RWPE2 (cell line): Measurements from ENCODE around the gene CLCA1.

Source experiments
- ATAC-seq: fragments of 200-7000 bp; cut with Tn5 transposase; 3 replicates; pipeline ENCODE4 v1.9.1; 2021; ENCODE audit warnings: low read depth
- DNase-seq: peaks from one replicate; pipeline ENCODE4 v3.0.0-alpha.2; 2020; ENCODE audit warnings: low spot score
- H3K27ac ChIP-seq: fragments of 450-650 bp; 2 replicates; pipeline ENCODE4 v1.5.1; 2017; ENCODE audit warnings: mild to moderate bottlenecking; ENCODE audit not compliant: poor library complexity, severe bottlenecking
- H3K27me3 ChIP-seq: fragments of 250-450 bp; sonication (Bioruptor Pico); 2 replicates; pipeline ENCODE4 v1.5.1; 2021; ENCODE audit warnings: mild to moderate bottlenecking, moderate library complexity; ENCODE audit not compliant: insufficient read depth, poor library complexity, severe bottlenecking
- H3K36me3 ChIP-seq: fragments of 250-450 bp; sonication (Bioruptor Pico); 2 replicates; pipeline ENCODE4 v1.5.1; 2020; ENCODE audit warnings: low read depth, mild to moderate bottlenecking, moderate library complexity
- H3K4me1 ChIP-seq: fragments of 250-450 bp; sonication (Bioruptor Pico); 2 replicates; pipeline ENCODE4 v1.5.1; 2021; ENCODE audit warnings: mild to moderate bottlenecking, moderate library complexity; ENCODE audit not compliant: insufficient read depth, poor library complexity, severe bottlenecking
- H3K4me3 ChIP-seq: fragments of 250-450 bp; sonication (Bioruptor Pico); 2 replicates; pipeline ENCODE4 v1.5.1; 2021; ENCODE audit warnings: mild to moderate bottlenecking, moderate library complexity; ENCODE audit not compliant: severe bottlenecking
- H3K9me3 ChIP-seq: fragments of 250-450 bp; sonication (Bioruptor Pico); 2 replicates; pipeline ENCODE4 v1.5.1; 2021; ENCODE audit warnings: mild to moderate bottlenecking, moderate library complexity; ENCODE audit not compliant: severe bottlenecking
- CTCF ChIP-seq: fragments of 450-650 bp; IDR thresholded peaks from one replicate; pipeline ENCODE4 v1.5.1; 2017; ENCODE audit warnings: mild to moderate bottlenecking, moderate library complexity; ENCODE audit not compliant: poor library complexity, severe bottlenecking

The CLCA1 gene

DNA sequence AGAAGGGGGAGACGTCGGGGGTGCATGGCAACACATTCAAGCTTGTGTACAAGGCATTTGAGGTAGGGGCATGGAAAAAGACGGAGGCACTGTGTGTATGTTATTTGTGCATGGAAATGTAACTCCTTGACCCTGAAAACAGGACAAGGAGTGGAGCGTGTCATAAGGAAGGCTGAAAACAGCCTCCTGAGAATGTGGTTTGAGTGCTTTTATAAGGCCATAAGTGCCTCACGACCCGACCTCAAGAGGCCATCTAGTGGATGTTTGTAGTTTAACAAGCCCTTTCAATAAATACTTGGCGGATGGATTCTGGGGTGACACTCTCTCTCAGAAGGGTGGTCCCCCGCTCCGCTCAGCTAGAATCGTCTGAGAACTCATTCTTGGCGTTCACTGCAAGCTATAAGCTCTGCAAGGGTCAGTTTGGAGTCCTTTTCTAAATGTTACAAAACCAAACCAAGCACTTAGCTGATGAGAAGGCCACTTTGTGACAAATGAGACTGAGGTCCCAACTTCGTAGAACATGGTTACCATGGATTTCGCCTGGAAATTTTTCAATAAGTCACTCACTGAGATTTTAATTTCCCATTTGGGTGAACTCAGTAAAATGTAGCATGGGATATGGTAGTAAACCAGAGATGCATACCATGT is 39.3 kb downstream of the CLCA1 start:
- Histone ChIP-seq H3K9me3 (no peaks in the 10 kb centered on the region), H3K4me3 (no peak overlapping the region), H3K36me3 (no peaks in the 10 kb centered on the region), H3K27ac (no peak overlapping the region), H3K27me3 (no peaks in the 10 kb centered on the region), H3K4me1 (peaks cover 2% of the 10 kb centered on the region)
- DNase-seq, result no peak
- TF ChIP-seq CTCF, result peak; percentile 60
- ATAC-seq, result no peak

DNA sequence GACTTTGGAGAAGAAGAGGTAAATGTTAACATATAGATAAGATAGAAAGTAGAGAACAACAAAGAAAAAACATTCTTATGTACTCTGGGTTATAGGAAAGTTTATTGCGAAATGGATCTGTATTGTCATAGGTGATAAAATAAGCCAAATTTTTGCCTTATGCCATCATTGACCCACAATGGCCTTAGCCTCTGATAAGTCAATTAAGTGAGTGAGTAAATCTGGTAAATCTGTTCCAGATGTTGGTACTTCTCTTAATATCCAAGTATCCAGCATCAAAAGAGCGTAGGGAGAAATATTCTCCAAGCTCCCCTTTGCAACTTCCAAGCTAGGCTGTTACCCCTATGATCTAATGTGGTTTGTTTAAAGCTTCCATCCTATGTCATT is 39.8 kb downstream of the CLCA1 start:
- no peaks in the 10 kb centered on the region for H3K27me3 ChIP-seq
- H3K27ac ChIP-seq, result no peak overlapping the region
- H3K4me1 ChIP-seq, result no peaks in the 10 kb centered on the region
- no peak overlapping the region for H3K4me3 ChIP-seq
- no peak for TF ChIP-seq CTCF
- DNase-seq, result no peak
- no peak for ATAC-seq
- no peaks in the 10 kb centered on the region for H3K36me3 ChIP-seq
- H3K9me3 ChIP-seq, result no peaks in the 10 kb centered on the region

DNA sequence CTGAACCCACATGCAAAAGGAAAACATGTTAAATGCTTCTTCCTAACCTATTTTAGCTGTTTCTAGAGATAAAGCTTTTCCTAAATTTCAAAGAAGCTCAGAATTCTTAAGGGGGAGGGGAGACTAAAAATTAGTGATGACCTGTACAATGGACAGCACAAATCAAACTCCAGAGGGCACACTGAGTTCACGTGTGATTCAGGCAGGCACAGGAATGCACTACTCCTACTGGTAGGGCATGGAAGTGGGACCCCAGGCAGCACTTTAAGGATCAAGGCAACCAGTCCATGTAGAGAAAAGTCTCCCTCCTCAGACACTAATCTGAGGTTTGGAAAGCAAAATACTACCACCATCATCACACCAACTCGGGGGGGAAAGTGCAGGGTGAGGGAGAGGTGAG is 46.9 kb downstream of the CLCA1 start:
- DNase-seq, result no peak
- peaks cover 7% of the 10 kb centered on the region for H3K4me1 ChIP-seq
- H3K27ac ChIP-seq, result no peak overlapping the region
- ATAC-seq, result peak; percentile 91
- H3K27me3 ChIP-seq, result no peaks in the 10 kb centered on the region
- peak; percentile 65 for TF ChIP-seq CTCF
- no peaks in the 10 kb centered on the region for H3K9me3 ChIP-seq
- no peaks in the 10 kb centered on the region for H3K36me3 ChIP-seq
- no peak overlapping the region for H3K4me3 ChIP-seq

GRCh38 chr1:86516335-86516734 is 47.6 kb downstream of the CLCA1 start:
- DNase-seq (no peak), ATAC-seq (no peak)
- Histone ChIP-seq H3K27ac (no peak overlapping the region), H3K4me1 (peaks cover 7% of the 10 kb centered on the region), H3K27me3 (no peaks in the 10 kb centered on the region), H3K9me3 (no peaks in the 10 kb centered on the region), H3K36me3 (no peaks in the 10 kb centered on the region), H3K4me3 (no peak overlapping the region)
- TF ChIP-seq CTCF, result no peak

DNA sequence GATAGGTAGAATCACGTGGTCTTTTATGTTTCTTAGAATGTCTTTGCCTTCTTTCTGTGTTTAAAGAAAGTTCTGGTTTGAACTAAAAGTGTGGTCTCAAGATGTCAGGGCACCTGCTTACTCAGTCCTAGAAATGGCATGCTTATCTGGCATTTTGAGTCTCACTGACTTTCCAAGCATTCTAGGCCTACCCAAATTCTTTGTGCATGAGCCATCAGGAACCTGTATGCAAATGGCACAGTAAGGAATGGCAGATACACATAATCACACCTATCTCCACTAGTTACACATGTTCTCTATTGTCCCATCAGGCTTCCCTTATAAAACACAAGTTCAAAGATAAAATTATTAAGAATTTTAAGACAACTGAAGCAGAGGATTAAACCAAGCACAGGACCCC is 48.6 kb downstream of the CLCA1 start:
- DNase-seq, result no peak
- Histone ChIP-seq H3K27me3 (no peaks in the 10 kb centered on the region), H3K4me3 (no peak overlapping the region), H3K9me3 (no peaks in the 10 kb centered on the region), H3K27ac (no peak overlapping the region), H3K36me3 (no peaks in the 10 kb centered on the region), H3K4me1 (peaks cover 7% of the 10 kb centered on the region)
- no peak for TF ChIP-seq CTCF
- peak; percentile 91 for ATAC-seq
